ENCODE measurements around the gene ALK. TPM values are rescaled to one million over a fixed set of nuclear protein-coding genes. Genes with fewer than 3 reads are reported as not detected.

ALK gene
- total and polyA plus RNA-seq, 2 donors: 0.19 to 0.21 TPM

DNA sequence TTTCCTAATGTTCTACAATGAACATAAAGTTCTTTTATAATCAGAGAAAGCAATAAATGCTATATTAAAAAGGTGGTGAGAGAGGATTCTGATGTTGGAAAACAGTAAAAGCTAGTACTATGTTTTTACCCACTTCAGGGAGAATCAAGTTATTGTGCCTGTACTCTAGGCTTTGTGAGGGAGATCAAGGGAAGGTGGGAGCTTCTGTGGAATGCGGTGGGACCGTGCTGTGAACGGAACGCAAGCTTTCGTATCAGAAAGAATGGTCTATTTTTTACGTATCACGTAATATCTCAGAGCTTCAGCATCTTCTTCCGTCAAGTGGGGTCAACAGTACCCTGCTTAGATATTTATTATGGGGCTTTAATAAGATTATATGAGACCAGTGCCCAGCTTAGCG, 613.0 kb downstream of the ALK start:
- Histone ChIP-seq H3K4me1 (ENCODE audit: control insufficient read depth in 2 of 2, insufficient read depth in 2 of 2, low read length in 2 of 2) (no peaks in the 10 kb centered on the region), H3K36me3 (ENCODE audit: control insufficient read depth in 2 of 2, insufficient read depth in 2 of 2, low read length in 1 of 2) (no peaks in the 10 kb centered on the region), H3K4me3 (ENCODE audit: low read length in 2 of 2) (no peak overlapping the region), H3K27me3 (ENCODE audit: control insufficient read depth in 2 of 2, insufficient read depth in 1 of 2, low read length in 1 of 2) (peaks cover 0 to 19% of the 10 kb centered on the region in 2 donors), H3K27ac (ENCODE audit: low read depth in 1 of 2, low read length in 1 of 2) (no peak overlapping the region), H3K9me3 (ENCODE audit: control insufficient read depth in 2 of 2, insufficient read depth in 1 of 2, low read length in 1 of 2) (no peaks in the 10 kb centered on the region)
- 97% methylated on average over 9 of the region's 9 CpGs for WGBS
- DNase-seq (ENCODE audit: low read depth in 6 of 9, low spot score in 9 of 9): no peak

DNA sequence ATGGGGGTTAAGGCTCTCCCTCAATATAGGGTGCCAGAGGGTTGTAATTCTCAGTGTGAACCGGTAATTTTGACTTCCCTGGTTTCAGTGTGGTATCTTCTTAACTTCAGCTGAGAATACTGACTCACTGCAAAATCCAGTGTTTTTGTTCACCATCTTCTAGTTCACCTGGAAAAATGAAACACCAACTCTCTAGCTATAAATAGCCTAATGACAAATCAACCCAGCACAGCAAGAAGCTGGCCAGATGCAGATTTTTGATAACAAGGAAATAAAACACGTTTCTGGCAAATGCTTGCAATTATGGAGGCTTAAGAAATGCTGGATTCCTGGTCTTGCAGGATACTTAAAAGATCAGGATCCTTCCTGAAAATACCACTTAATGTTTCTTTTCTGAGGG, 613.9 kb downstream of the ALK start:
- H3K27ac ChIP-seq (ENCODE audit: low read depth in 1 of 2, low read length in 1 of 2): no peak overlapping the region
- DNase-seq (ENCODE audit: low read depth in 6 of 9, low spot score in 9 of 9): no peak
- H3K4me3 ChIP-seq (ENCODE audit: low read length in 2 of 2): no peak overlapping the region
- no peaks in the 10 kb centered on the region for H3K9me3 ChIP-seq (ENCODE audit: control insufficient read depth in 2 of 2, insufficient read depth in 1 of 2, low read length in 1 of 2)
- peaks cover 0 to 11% of the 10 kb centered on the region in 2 donors for H3K27me3 ChIP-seq (ENCODE audit: control insufficient read depth in 2 of 2, insufficient read depth in 1 of 2, low read length in 1 of 2)
- WGBS: 28% methylated on average over 2 of the region's 2 CpGs
- H3K36me3 ChIP-seq (ENCODE audit: control insufficient read depth in 2 of 2, insufficient read depth in 2 of 2, low read length in 1 of 2): no peaks in the 10 kb centered on the region
- no peaks in the 10 kb centered on the region for H3K4me1 ChIP-seq (ENCODE audit: control insufficient read depth in 2 of 2, insufficient read depth in 2 of 2, low read length in 2 of 2)

DNA sequence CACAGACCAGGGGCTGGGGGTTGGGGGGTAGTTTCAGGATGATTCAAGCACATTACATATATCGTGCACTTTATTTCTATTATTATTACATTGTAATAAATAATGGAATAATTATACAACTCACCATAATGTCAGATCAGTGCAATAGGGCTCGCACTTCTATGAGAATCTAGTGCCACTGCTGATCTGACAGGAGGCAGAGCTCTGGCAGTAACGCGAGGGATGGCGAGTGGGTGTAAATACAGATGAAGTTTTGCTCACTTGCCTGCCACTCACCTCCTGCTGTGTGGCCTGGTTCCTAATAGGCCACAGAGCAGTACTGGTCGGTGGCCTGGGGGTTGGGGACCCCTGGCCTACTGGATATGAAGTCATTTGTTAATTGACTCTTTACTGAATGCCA, 615.6 kb downstream of the ALK start:
- H3K4me3 ChIP-seq (ENCODE audit: low read length in 2 of 2): no peak overlapping the region
- no peak overlapping the region for H3K27ac ChIP-seq (ENCODE audit: low read depth in 1 of 2, low read length in 1 of 2)
- no peak for DNase-seq (ENCODE audit: low read depth in 6 of 9, low spot score in 9 of 9)
- no peaks in the 10 kb centered on the region for H3K9me3 ChIP-seq (ENCODE audit: control insufficient read depth in 2 of 2, insufficient read depth in 1 of 2, low read length in 1 of 2)
- H3K27me3 ChIP-seq (ENCODE audit: control insufficient read depth in 2 of 2, insufficient read depth in 1 of 2, low read length in 1 of 2): no peaks in the 10 kb centered on the region
- H3K36me3 ChIP-seq (ENCODE audit: control insufficient read depth in 2 of 2, insufficient read depth in 2 of 2, low read length in 1 of 2): no peaks in the 10 kb centered on the region
- 95% methylated on average over 6 of the region's 6 CpGs for WGBS
- H3K4me1 ChIP-seq (ENCODE audit: control insufficient read depth in 2 of 2, insufficient read depth in 2 of 2, low read length in 2 of 2): no peaks in the 10 kb centered on the region

DNA sequence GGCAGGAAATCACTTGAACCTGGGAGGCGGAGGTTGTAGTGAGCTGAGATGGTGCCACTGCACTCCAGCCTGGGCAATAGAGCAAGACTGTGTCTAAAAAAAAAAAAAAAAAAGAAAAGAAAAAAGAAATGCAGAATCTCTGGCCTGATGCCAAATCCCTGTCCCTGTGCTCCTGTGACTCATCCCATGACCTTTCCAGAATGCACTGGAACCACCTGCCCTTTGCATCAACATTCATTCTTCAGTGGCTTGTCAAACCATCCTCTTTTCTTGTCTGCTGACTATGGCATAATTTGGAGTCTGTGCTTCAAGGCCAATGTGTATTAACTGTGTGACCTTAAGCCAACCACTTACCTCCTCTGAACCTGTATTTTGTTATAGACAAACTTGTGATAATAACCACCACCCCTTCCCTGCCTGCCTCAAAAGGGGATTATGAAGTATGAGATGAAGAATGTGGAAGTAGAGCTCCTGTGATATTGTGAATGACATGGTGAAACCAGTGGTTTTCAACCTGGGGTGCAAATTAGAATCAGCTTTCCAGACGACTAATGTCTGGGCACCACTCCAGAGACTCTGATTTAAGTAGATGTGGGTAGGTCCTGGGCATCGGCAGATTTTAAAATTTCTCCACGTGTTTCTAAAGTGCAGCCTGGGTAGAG, 616.9 kb downstream of the ALK start:
- Histone ChIP-seq H3K27me3 (ENCODE audit: control insufficient read depth in 2 of 2, insufficient read depth in 1 of 2, low read length in 1 of 2) (no peaks in the 10 kb centered on the region), H3K9me3 (ENCODE audit: control insufficient read depth in 2 of 2, insufficient read depth in 1 of 2, low read length in 1 of 2) (no peaks in the 10 kb centered on the region), H3K4me3 (ENCODE audit: low read length in 2 of 2) (no peak overlapping the region), H3K4me1 (ENCODE audit: control insufficient read depth in 2 of 2, insufficient read depth in 2 of 2, low read length in 2 of 2) (no peaks in the 10 kb centered on the region), H3K36me3 (ENCODE audit: control insufficient read depth in 2 of 2, insufficient read depth in 2 of 2, low read length in 1 of 2) (no peaks in the 10 kb centered on the region), H3K27ac (ENCODE audit: low read depth in 1 of 2, low read length in 1 of 2) (no peak overlapping the region)
- WGBS: 85% methylated on average over 4 of the region's 4 CpGs
- no peak for DNase-seq (ENCODE audit: low read depth in 6 of 9, low spot score in 9 of 9)

DNA sequence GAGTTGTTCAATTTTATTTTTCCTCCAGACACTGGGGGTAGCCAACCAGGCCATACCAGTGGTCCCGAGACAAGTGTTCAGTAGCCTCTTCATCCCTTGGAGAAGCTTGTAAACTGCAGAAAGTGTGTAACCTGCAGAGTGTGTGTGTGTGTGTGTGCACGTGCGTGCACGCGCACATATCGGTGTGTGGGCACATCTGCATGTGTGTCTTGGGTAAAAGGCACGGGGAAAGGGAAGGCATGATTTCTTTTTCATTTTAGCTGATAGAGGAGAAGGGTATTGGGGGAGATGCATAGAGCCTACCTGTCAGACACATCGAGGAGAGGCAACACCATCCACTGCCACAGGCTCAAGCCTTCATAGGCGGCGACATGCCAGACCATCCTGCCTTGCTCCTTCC, 624.8 kb downstream of the ALK start:
- Histone ChIP-seq H3K4me3 (ENCODE audit: low read length in 2 of 2) (no peak overlapping the region), H3K27me3 (ENCODE audit: control insufficient read depth in 2 of 2, insufficient read depth in 1 of 2, low read length in 1 of 2) (peaks cover 0 to 2% of the 10 kb centered on the region in 2 donors), H3K27ac (ENCODE audit: low read depth in 1 of 2, low read length in 1 of 2) (no peak overlapping the region), H3K4me1 (ENCODE audit: control insufficient read depth in 2 of 2, insufficient read depth in 2 of 2, low read length in 2 of 2) (no peaks in the 10 kb centered on the region), H3K36me3 (ENCODE audit: control insufficient read depth in 2 of 2, insufficient read depth in 2 of 2, low read length in 1 of 2) (no peaks in the 10 kb centered on the region), H3K9me3 (ENCODE audit: control insufficient read depth in 2 of 2, insufficient read depth in 1 of 2, low read length in 1 of 2) (no peaks in the 10 kb centered on the region)
- 91% methylated on average over 10 of the region's 10 CpGs for WGBS
- no peak for DNase-seq (ENCODE audit: low read depth in 6 of 9, low spot score in 9 of 9)

DNA sequence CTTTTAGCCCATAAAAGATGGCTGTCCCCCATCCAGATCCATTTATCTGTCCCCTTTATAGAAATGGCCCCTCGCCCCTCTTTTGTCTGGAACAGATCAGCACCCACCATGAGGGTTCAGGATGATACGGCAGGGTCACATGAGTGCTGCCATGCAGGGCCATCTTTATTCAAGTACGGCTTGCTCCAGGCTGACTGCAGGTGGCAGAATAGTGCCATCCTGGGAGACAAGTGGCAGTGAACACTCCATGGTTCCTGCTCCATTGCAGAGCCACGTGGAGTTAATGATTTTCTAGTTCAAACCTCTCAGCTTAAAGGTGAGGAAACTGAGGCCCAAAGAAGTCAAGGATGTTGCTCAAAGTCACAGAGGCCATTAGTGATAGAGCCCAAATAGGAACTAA, 625.5 kb downstream of the ALK start:
- Histone ChIP-seq H3K27me3 (ENCODE audit: control insufficient read depth in 2 of 2, insufficient read depth in 1 of 2, low read length in 1 of 2) (peaks cover 0 to 2% of the 10 kb centered on the region in 2 donors), H3K9me3 (ENCODE audit: control insufficient read depth in 2 of 2, insufficient read depth in 1 of 2, low read length in 1 of 2) (no peaks in the 10 kb centered on the region), H3K4me1 (ENCODE audit: control insufficient read depth in 2 of 2, insufficient read depth in 2 of 2, low read length in 2 of 2) (no peaks in the 10 kb centered on the region), H3K36me3 (ENCODE audit: control insufficient read depth in 2 of 2, insufficient read depth in 2 of 2, low read length in 1 of 2) (no peaks in the 10 kb centered on the region), H3K27ac (ENCODE audit: low read depth in 1 of 2, low read length in 1 of 2) (no peak overlapping the region), H3K4me3 (ENCODE audit: low read length in 2 of 2) (no peak overlapping the region)
- WGBS: 49% methylated on average over 4 of the region's 4 CpGs
- DNase-seq (ENCODE audit: low read depth in 6 of 9, low spot score in 9 of 9): no peak

DNA sequence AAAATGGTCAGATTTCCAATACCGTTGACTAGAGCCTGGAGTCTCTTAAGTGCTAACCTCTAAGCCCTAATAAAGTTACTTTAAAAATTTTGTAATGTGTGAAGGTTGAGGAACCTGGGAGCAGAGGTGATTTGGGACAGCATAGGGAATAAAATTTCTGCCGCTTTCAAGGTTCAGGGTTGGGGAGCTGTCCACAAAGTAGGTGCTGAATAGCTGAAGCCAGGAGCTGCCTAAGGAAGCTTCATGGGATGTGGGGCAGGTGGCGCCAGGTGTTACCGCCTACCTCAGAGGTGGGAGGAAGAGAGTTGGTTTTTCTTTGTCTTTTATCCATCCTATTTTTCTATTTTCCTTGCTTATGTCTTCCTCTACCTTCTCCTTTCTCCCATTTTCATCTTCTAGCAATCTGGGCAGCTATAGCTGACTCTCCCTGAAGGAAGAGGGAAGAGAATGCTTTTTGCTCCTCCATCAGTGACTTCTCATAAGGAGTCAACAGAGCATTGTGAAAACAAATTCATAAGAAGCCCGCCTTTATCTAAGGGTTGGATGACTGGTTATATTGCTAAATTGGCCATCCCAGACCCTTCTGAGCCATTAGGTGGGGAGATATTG, 627.5 kb downstream of the ALK start:
- Histone ChIP-seq H3K4me1 (ENCODE audit: control insufficient read depth in 2 of 2, insufficient read depth in 2 of 2, low read length in 2 of 2) (no peaks in the 10 kb centered on the region), H3K4me3 (ENCODE audit: low read length in 2 of 2) (no peak overlapping the region), H3K36me3 (ENCODE audit: control insufficient read depth in 2 of 2, insufficient read depth in 2 of 2, low read length in 1 of 2) (no peaks in the 10 kb centered on the region), H3K9me3 (ENCODE audit: control insufficient read depth in 2 of 2, insufficient read depth in 1 of 2, low read length in 1 of 2) (no peaks in the 10 kb centered on the region), H3K27ac (ENCODE audit: low read depth in 1 of 2, low read length in 1 of 2) (no peak overlapping the region), H3K27me3 (ENCODE audit: control insufficient read depth in 2 of 2, insufficient read depth in 1 of 2, low read length in 1 of 2) (peaks cover 0 to 2% of the 10 kb centered on the region in 2 donors)
- 22% methylated on average over 5 of the region's 5 CpGs for WGBS
- peak in 8 of 9 donors; percentile 7 to 55 (median 26) for DNase-seq (ENCODE audit: low read depth in 6 of 9, low spot score in 9 of 9)

DNA sequence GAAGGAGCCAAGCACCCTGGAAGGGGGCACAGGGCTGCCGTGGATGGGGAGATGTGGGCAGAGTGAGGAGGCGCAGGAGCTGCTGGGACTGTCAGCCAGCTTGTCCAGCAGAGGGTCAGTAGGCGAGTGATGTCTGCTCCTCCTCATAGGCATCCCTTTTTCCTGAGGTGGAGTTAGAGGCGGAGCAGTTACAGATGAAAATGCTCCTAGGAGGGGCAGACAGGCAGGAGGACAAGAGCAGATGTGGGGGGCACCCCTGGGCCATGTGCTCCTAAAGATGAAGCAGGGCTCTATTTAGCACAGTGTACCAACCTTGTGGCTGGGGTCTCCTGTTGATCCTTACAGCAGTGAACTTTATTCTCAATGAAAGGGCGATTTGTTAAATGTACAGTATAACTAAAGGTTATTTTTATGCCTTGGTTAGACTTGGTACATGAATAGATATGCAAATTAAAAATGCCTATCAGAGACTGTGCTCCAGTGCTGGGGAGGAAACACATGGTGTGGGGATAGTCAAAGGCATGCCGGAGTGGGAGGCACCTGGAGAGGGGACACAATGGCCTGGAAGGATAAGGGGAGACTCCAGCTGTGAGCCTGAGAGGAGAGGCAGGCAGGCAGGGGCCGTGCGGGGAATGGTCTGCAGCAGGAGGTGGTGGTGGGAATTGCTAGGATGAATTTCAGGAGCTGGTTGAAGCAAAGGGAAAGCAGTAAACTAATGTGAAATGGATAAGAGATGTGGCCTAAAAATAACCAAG, 630.9 kb downstream of the ALK start:
- H3K9me3 ChIP-seq (ENCODE audit: control insufficient read depth in 2 of 2, insufficient read depth in 1 of 2, low read length in 1 of 2): no peaks in the 10 kb centered on the region
- H3K36me3 ChIP-seq (ENCODE audit: control insufficient read depth in 2 of 2, insufficient read depth in 2 of 2, low read length in 1 of 2): no peaks in the 10 kb centered on the region
- no peaks in the 10 kb centered on the region for H3K27me3 ChIP-seq (ENCODE audit: control insufficient read depth in 2 of 2, insufficient read depth in 1 of 2, low read length in 1 of 2)
- 81% methylated on average over 8 of the region's 8 CpGs for WGBS
- H3K27ac ChIP-seq (ENCODE audit: low read depth in 1 of 2, low read length in 1 of 2): no peak overlapping the region
- H3K4me1 ChIP-seq (ENCODE audit: control insufficient read depth in 2 of 2, insufficient read depth in 2 of 2, low read length in 2 of 2): no peaks in the 10 kb centered on the region
- DNase-seq (ENCODE audit: low read depth in 6 of 9, low spot score in 9 of 9): no peak
- H3K4me3 ChIP-seq (ENCODE audit: low read length in 2 of 2): no peak overlapping the region

DNA sequence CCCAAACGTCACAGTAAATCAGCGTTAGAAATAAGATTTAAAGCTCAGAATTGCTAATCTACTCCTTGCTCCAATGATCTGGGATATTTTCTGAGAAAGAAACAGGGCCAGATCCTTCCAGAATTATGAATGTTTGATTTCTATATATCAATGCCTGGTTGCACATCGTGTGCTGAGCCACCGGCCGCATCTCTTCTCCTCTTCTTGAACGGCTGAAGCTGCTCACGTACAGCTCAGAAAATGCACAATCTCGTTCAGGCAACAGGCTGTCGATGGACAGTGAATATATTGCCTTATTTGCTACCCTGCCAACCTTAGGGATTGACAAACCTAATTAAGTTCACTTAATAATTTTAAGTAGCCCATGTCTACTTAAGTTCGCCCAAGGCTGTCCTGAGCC, 636.7 kb downstream of the ALK start:
- 96% methylated on average over 10 of the region's 10 CpGs for WGBS
- peaks cover 0 to 2% of the 10 kb centered on the region in 2 donors for H3K9me3 ChIP-seq (ENCODE audit: control insufficient read depth in 2 of 2, insufficient read depth in 1 of 2, low read length in 1 of 2)
- no peak overlapping the region for H3K4me3 ChIP-seq (ENCODE audit: low read length in 2 of 2)
- DNase-seq (ENCODE audit: low read depth in 6 of 9, low spot score in 9 of 9): no peak
- H3K4me1 ChIP-seq (ENCODE audit: control insufficient read depth in 2 of 2, insufficient read depth in 2 of 2, low read length in 2 of 2): no peaks in the 10 kb centered on the region
- no peaks in the 10 kb centered on the region for H3K36me3 ChIP-seq (ENCODE audit: control insufficient read depth in 2 of 2, insufficient read depth in 2 of 2, low read length in 1 of 2)
- no peaks in the 10 kb centered on the region for H3K27me3 ChIP-seq (ENCODE audit: control insufficient read depth in 2 of 2, insufficient read depth in 1 of 2, low read length in 1 of 2)
- no peak overlapping the region for H3K27ac ChIP-seq (ENCODE audit: low read depth in 1 of 2, low read length in 1 of 2)
